ENCODE measurements around the gene TRMT5. TPM values are rescaled to one million over a fixed set of nuclear protein-coding genes. Genes with fewer than 3 reads are reported as not detected.

TRMT5 gene
- total RNA-seq, 3 donors from 2014 or later: 7.8 to 13.6 (median 10.8) TPM

DNA sequence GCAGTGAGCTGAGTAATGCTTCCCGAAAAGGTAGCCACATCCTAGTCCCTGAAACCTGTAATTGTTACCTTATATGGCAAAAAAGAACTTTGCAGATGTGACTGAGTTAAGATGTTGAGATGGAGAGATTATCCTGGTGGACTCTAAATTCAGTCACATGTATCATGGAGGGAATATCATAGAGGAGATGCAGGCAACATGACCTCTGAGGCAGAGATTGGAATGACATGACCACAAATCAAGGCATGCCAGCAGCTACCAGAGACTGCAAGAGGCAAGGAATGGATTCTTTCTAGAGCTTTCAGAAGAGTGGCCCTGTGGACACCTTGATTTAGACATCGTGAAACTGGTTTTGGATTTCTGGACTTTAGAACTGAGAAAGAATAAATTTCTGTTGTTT is 18.7 kb upstream of the TRMT5 start:
- ATAC-seq (no peak), DNase-seq (no peak)
- no peaks in the 10 kb centered on the region for H3K4me1 ChIP-seq (ENCODE audit: low read depth)
- H3K9me3 ChIP-seq: no peaks in the 10 kb centered on the region
- no peaks in the 10 kb centered on the region for H3K36me3 ChIP-seq (ENCODE audit: low read depth)
- no peak overlapping the region for H3K4me3 ChIP-seq
- intact Hi-C loops (cut with DNase I, micrococcal nuclease): no loop called here
- TF ChIP-seq, protein P1, sequence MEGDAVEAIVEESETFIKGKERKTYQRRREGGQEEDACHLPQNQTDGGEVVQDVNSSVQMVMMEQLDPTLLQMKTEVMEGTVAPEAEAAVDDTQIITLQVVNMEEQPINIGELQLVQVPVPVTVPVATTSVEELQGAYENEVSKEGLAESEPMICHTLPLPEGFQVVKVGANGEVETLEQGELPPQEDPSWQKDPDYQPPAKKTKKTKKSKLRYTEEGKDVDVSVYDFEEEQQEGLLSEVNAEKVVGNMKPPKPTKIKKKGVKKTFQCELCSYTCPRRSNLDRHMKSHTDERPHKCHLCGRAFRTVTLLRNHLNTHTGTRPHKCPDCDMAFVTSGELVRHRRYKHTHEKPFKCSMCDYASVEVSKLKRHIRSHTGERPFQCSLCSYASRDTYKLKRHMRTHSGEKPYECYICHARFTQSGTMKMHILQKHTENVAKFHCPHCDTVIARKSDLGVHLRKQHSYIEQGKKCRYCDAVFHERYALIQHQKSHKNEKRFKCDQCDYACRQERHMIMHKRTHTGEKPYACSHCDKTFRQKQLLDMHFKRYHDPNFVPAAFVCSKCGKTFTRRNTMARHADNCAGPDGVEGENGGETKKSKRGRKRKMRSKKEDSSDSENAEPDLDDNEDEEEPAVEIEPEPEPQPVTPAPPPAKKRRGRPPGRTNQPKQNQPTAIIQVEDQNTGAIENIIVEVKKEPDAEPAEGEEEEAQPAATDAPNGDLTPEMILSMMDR (IDR thresholded peaks at IDR 0.05): no peak

DNA sequence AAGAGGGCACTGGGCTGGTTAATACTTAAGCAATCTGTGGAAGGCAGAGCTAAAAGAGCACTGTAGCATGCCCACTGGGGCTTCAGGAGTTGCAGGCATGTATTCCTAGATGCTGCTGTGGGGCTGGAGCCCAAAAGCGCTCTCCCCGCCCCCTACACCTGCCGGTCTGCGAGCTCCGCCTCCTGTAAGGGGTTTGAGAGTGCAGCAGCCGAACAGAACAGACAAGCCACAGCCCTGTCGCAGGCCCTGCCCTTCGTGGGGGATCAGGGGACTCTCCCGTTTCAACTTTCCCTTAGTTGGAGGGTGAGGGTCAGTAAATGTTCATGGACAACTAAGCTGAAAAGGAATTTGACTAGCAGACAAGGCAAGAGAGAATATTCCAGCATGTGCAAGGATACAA is 17.7 kb upstream of the TRMT5 start:
- Histone ChIP-seq H3K4me1 (ENCODE audit: low read depth) (no peaks in the 10 kb centered on the region), H3K4me3 (no peak overlapping the region), H3K9me3 (no peaks in the 10 kb centered on the region), H3K36me3 (ENCODE audit: low read depth) (no peaks in the 10 kb centered on the region)
- ATAC-seq (no peak), DNase-seq (no peak)
- intact Hi-C loops (cut with DNase I, micrococcal nuclease): no loop called here
- TF ChIP-seq, protein P1 (IDR thresholded peaks at IDR 0.05): no peak

DNA sequence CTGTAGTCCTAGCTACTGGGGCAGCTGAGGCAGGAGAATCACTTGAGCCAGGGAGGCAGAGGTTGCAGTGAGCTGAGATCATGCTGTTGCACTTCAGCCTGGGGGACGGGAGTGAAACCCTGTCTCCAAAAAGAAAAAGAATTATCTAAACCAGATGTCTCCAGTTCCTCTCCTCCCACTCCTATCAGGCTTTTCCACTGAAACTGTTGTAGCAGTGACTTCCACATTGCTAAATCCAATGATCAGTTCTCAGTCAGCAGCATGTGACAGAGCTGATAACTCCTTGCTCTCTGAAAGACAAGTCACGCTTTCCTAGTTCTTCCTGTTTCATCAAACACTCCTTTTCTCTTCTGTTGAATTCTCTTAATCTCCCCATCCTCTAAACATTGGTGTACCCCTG is 8.7 kb upstream of the TRMT5 start:
- no peak for DNase-seq
- no peaks in the 10 kb centered on the region for H3K4me1 ChIP-seq (ENCODE audit: low read depth)
- no peaks in the 10 kb centered on the region for H3K36me3 ChIP-seq (ENCODE audit: low read depth)
- H3K4me3 ChIP-seq: no peak overlapping the region
- intact Hi-C loops (cut with DNase I, micrococcal nuclease): no loop called here
- H3K9me3 ChIP-seq: no peaks in the 10 kb centered on the region
- ATAC-seq: no peak
- TF ChIP-seq, protein P1 (IDR thresholded peaks at IDR 0.05): no peak

DNA sequence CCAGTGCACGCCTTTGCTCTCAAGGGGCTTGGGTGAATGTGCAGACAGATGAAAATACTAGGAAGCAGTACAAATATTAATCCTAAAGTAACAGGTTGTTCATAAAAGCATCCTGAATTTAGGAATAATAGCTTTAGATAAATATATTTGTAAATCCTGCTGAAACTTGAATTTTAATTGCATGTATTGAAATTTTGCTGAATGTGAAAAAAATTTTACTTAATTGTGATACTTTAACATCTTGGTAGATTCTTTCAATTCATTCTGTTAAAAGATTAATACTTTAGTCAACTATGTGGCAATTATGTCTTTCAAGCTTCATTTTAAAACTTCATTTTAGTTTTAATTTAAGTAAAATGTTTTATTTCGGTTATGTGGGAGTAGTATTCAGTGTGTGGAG is 5.6 kb upstream of the TRMT5 start:
- H3K4me3 ChIP-seq: no peak overlapping the region
- ATAC-seq: no peak
- H3K4me1 ChIP-seq (ENCODE audit: low read depth): peaks cover 7% of the 10 kb centered on the region
- DNase-seq: no peak
- H3K36me3 ChIP-seq (ENCODE audit: low read depth): no peaks in the 10 kb centered on the region
- TF ChIP-seq, protein P1 (IDR thresholded peaks at IDR 0.05): no peak
- intact Hi-C loops (cut with DNase I, micrococcal nuclease): no loop called here
- no peaks in the 10 kb centered on the region for H3K9me3 ChIP-seq

GRCh38 chr14:60984196-60984595 is 3.3 kb upstream of the TRMT5 start:
- Histone ChIP-seq H3K4me3 (no peak overlapping the region), H3K9me3 (no peaks in the 10 kb centered on the region), H3K36me3 (ENCODE audit: low read depth) (no peaks in the 10 kb centered on the region), H3K4me1 (ENCODE audit: low read depth) (peaks cover 15% of the 10 kb centered on the region)
- intact Hi-C loops (cut with DNase I, micrococcal nuclease): no loop called here
- no peak for DNase-seq
- ATAC-seq: no peak
- TF ChIP-seq, protein P1 (IDR thresholded peaks at IDR 0.05): no peak

All from mucosa of descending colon (tissue), 3 donors.